BLaER1 treated with 17β-estradiol and CSF1 and Interleukin-3, amounts not matched to agents 10 nM and 100 nM (cell line): ENCODE data around the gene GNG4.
"Not testable (repeated sequence)": the region's sequence is repeated elsewhere in the genome, so short reads cannot be mapped to it uniquely, and the experiment has no call there.

Experiments used
- H3K27ac ChIP-seq, 11 experiments: shearing (Covaris generic); formaldehyde crosslinking; 2 replicates each; pipeline ENCODE4 v1.8.1; 2022
- H3K27me3 ChIP-seq, 11 experiments: shearing (Covaris generic); formaldehyde crosslinking; 2 replicates each; pipeline ENCODE4 v1.8.1; 2022
- H3K36me3 ChIP-seq, 11 experiments: shearing (Covaris generic); formaldehyde crosslinking; 2 replicates each; pipeline ENCODE4 v1.8.1; 2022
- H3K4me1 ChIP-seq, 10 experiments: shearing (Covaris generic); formaldehyde crosslinking; 2 replicates each; pipeline ENCODE4 v1.8.1; 2022
- H3K4me2 ChIP-seq, 11 experiments: shearing (Covaris generic); formaldehyde crosslinking; 2 replicates each; pipeline ENCODE4 v1.8.1; 2022
- H3K4me3 ChIP-seq, 10 experiments: shearing (Covaris generic); formaldehyde crosslinking; 2 replicates each; pipeline ENCODE4 v1.8.1; 2022
- H3K9ac ChIP-seq, 11 experiments: shearing (Covaris generic); formaldehyde crosslinking; 2 replicates each; pipeline ENCODE4 v1.8.1; 2022
- H3K9me3 ChIP-seq, 11 experiments: shearing (Covaris generic); formaldehyde crosslinking; replicated peaks in 1 of 11; 2 replicates each; pipeline ENCODE4 v1.8.1; 2022
- H4K20me1 ChIP-seq, 11 experiments: shearing (Covaris generic); formaldehyde crosslinking; 2 replicates each; pipeline ENCODE4 v1.8.1; 2022
- Cebpa-rat ChIP-seq, 11 experiments: shearing (Covaris generic); IDR thresholded peaks; 2 replicates each; pipeline ENCODE4 v1.8.1; 2022

The GNG4 gene

GRCh38 chr1:235586413-235586812, 63.2 kb downstream of the GNG4 start:
- no peak for TF ChIP-seq Cebpa-rat (IDR thresholded peaks at IDR 0.05)
- Histone ChIP-seq H3K9ac (no peak overlapping the region), H3K4me3 (no peak overlapping the region), H3K27ac (no peak overlapping the region), H3K4me1 (peaks cover 0 to 13% (median 10%) of the 10 kb centered on the region in 10 experiments; a peak in 14 of 20 replicates), H3K4me2 (no peak overlapping the region), H3K36me3 (no peaks in the 10 kb centered on the region), H4K20me1 (no peaks in the 10 kb centered on the region), H3K9me3 (peaks cover 35 to 48% (median 41%) of the 10 kb centered on the region in 11 experiments), H3K27me3 (peaks cover 0 to 14% (median 11%) of the 10 kb centered on the region in 11 experiments; a peak in 19 of 22 replicates)

GRCh38 chr1:235584973-235585372, 64.6 kb downstream of the GNG4 start:
- no peak overlapping the region for H3K27ac ChIP-seq
- H3K4me3 ChIP-seq = no peak overlapping the region
- peaks cover 0 to 6% (median 0%) of the 10 kb centered on the region in 11 experiments; a peak in 4 of 22 replicates for H3K27me3 ChIP-seq
- no peak for TF ChIP-seq Cebpa-rat (IDR thresholded peaks at IDR 0.05)
- H3K9me3 ChIP-seq = peaks cover 30 to 41% (median 33%) of the 10 kb centered on the region in 11 experiments
- no peak overlapping the region for H3K4me2 ChIP-seq
- H3K36me3 ChIP-seq = no peaks in the 10 kb centered on the region
- H4K20me1 ChIP-seq = no peaks in the 10 kb centered on the region
- H3K4me1 ChIP-seq = peaks cover 0 to 2% (median 0%) of the 10 kb centered on the region in 10 experiments; a peak in 2 of 20 replicates
- no peak overlapping the region for H3K9ac ChIP-seq

- H3K4me2 ChIP-seq = no peak overlapping the region
- no peak for TF ChIP-seq Cebpa-rat (IDR thresholded peaks at IDR 0.05)
- no peaks in the 10 kb centered on the region for H4K20me1 ChIP-seq
- H3K9me3 ChIP-seq = peaks cover 17 to 38% (median 19%) of the 10 kb centered on the region in 11 experiments
- H3K36me3 ChIP-seq = no peaks in the 10 kb centered on the region
- no peak overlapping the region for H3K27ac ChIP-seq
- no peak overlapping the region for H3K4me3 ChIP-seq
- H3K27me3 ChIP-seq = no peaks in the 10 kb centered on the region
- no peak overlapping the region for H3K9ac ChIP-seq
- no peaks in the 10 kb centered on the region for H3K4me1 ChIP-seq
Observed at GRCh38 chr1:235583511-235584001, 66.0 kb downstream of the GNG4 start.

- Histone ChIP-seq H3K27me3 (no peaks in the 10 kb centered on the region), H3K4me1 (peaks cover 0 to 7% (median 0%) of the 10 kb centered on the region in 10 experiments; a peak in 5 of 20 replicates), H4K20me1 (no peaks in the 10 kb centered on the region), H3K9ac (no peak overlapping the region), H3K27ac (no peak overlapping the region), H3K9me3 (peaks cover 8 to 29% (median 10%) of the 10 kb centered on the region in 11 experiments; a peak in 14 of 22 replicates), H3K4me2 (no peak overlapping the region), H3K4me3 (no peak overlapping the region), H3K36me3 (no peaks in the 10 kb centered on the region)
- no peak for TF ChIP-seq Cebpa-rat (IDR thresholded peaks at IDR 0.05)
Observed at GRCh38 chr1:235582130-235582529, 67.5 kb downstream of the GNG4 start.

GRCh38 chr1:235579891-235580290, 69.7 kb downstream of the GNG4 start:
- Histone ChIP-seq H3K9me3 (peaks cover 0 to 20% (median 4%) of the 10 kb centered on the region in 11 experiments; a peak in 4 of 22 replicates), H3K4me2 (no peak overlapping the region), H3K9ac (no peak overlapping the region), H3K36me3 (no peaks in the 10 kb centered on the region), H4K20me1 (no peaks in the 10 kb centered on the region), H3K27me3 (no peaks in the 10 kb centered on the region), H3K4me3 (no peak overlapping the region), H3K4me1 (peaks cover 0 to 10% (median 0%) of the 10 kb centered on the region in 10 experiments; a peak in 5 of 20 replicates), H3K27ac (no peak overlapping the region)
- TF ChIP-seq Cebpa-rat (IDR thresholded peaks at IDR 0.05) = no peak

- peaks cover 0 to 10% (median 0%) of the 10 kb centered on the region in 10 experiments; a peak in 5 of 20 replicates for H3K4me1 ChIP-seq
- peaks cover 0 to 19% (median 4%) of the 10 kb centered on the region in 11 experiments; a peak in 4 of 22 replicates for H3K9me3 ChIP-seq
- H3K27ac ChIP-seq = no peak overlapping the region
- TF ChIP-seq Cebpa-rat (IDR thresholded peaks at IDR 0.05) = no peak
- no peak overlapping the region for H3K9ac ChIP-seq
- H3K4me3 ChIP-seq = no peak overlapping the region
- no peak overlapping the region; a peak in 1 of 22 replicates for H3K4me2 ChIP-seq
- no peaks in the 10 kb centered on the region for H4K20me1 ChIP-seq
- no peaks in the 10 kb centered on the region for H3K27me3 ChIP-seq
- no peaks in the 10 kb centered on the region for H3K36me3 ChIP-seq
Observed at GRCh38 chr1:235575597-235575996, 74.0 kb downstream of the GNG4 start.

- H4K20me1 ChIP-seq = no peaks in the 10 kb centered on the region
- TF ChIP-seq Cebpa-rat (IDR thresholded peaks at IDR 0.05) = no peak
- H3K36me3 ChIP-seq = no peaks in the 10 kb centered on the region
- no peak overlapping the region for H3K9ac ChIP-seq
- no peak overlapping the region for H3K4me2 ChIP-seq
- no peaks in the 10 kb centered on the region for H3K27me3 ChIP-seq
- H3K9me3 ChIP-seq = peaks cover 0 to 6% (median 0%) of the 10 kb centered on the region in 11 experiments; a peak in 1 of 22 replicates
- H3K4me1 ChIP-seq = peaks cover 0 to 14% (median 2%) of the 10 kb centered on the region in 10 experiments; a peak in 12 of 20 replicates
- H3K27ac ChIP-seq = no peak overlapping the region
- H3K4me3 ChIP-seq = no peak overlapping the region
Observed at GRCh38 chr1:235573880-235574279, 75.7 kb downstream of the GNG4 start.

- not testable (repeated sequence) for H3K9ac ChIP-seq, H3K27me3 ChIP-seq, H4K20me1 ChIP-seq, H3K9me3 ChIP-seq, H3K27ac ChIP-seq, H3K4me3 ChIP-seq, H3K36me3 ChIP-seq, H3K4me2 ChIP-seq
- peaks cover 6 to 23% (median 11%) of the 10 kb centered on the region in 10 experiments for H3K4me1 ChIP-seq
Observed at GRCh38 chr1:235572971-235573370, 76.6 kb downstream of the GNG4 start.

GRCh38 chr1:235571482-235571881, 78.1 kb downstream of the GNG4 start:
- no peak overlapping the region for H3K4me2 ChIP-seq
- peaks cover 14 to 29% (median 20%) of the 10 kb centered on the region in 10 experiments for H3K4me1 ChIP-seq
- H3K27me3 ChIP-seq = no peaks in the 10 kb centered on the region
- TF ChIP-seq Cebpa-rat (IDR thresholded peaks at IDR 0.05) = no peak
- H3K27ac ChIP-seq = no peak overlapping the region
- no peaks in the 10 kb centered on the region; a peak in 1 of 22 replicates for H3K9me3 ChIP-seq
- H3K36me3 ChIP-seq = no peaks in the 10 kb centered on the region
- H4K20me1 ChIP-seq = no peaks in the 10 kb centered on the region
- H3K9ac ChIP-seq = no peak overlapping the region
- no peak overlapping the region for H3K4me3 ChIP-seq
